GM21528 (cell line): ENCODE measurements around the gene ZNF423.

ENCODE experiments used
- ATAC-seq: cut with Tn5 transposase; IDR thresholded peaks from one replicate; pipeline ENCODE4 v1.9.1; 2021; ENCODE audit warnings: mild to moderate bottlenecking, moderate library complexity; ENCODE audit not compliant: unreplicated experiment, low FRiP score

ZNF423 gene

GRCh38 chr16:49505556-49505955 is 350.4 kb downstream of the ZNF423 start:
- ATAC-seq = no peak

GRCh38 chr16:49504626-49505025 is 351.3 kb downstream of the ZNF423 start:
- ATAC-seq = no peak

GRCh38 chr16:49504023-49504364 is 351.9 kb downstream of the ZNF423 start:
- no peak for ATAC-seq

GRCh38 chr16:49503256-49504022 is 352.5 kb downstream of the ZNF423 start:
- ATAC-seq = peak; percentile 66

GRCh38 chr16:49502136-49502881 is 353.6 kb downstream of the ZNF423 start:
- ATAC-seq = no peak

GRCh38 chr16:49499869-49500610 is 355.9 kb downstream of the ZNF423 start:
- no peak for ATAC-seq

- ATAC-seq = no peak
Observed at GRCh38 chr16:49499414-49499785, 356.5 kb downstream of the ZNF423 start.

GRCh38 chr16:49498666-49499413 is 357.1 kb downstream of the ZNF423 start:
- no peak for ATAC-seq

- no peak for ATAC-seq
Observed at GRCh38 chr16:49498264-49498663, 357.6 kb downstream of the ZNF423 start.

GRCh38 chr16:49497466-49497865 is 358.4 kb downstream of the ZNF423 start:
- no peak for ATAC-seq

- ATAC-seq = no peak
Observed at GRCh38 chr16:49496656-49497055, 359.3 kb downstream of the ZNF423 start.

- ATAC-seq = no peak
Observed at GRCh38 chr16:49495596-49496355, 360.1 kb downstream of the ZNF423 start.

GRCh38 chr16:49494891-49495566 is 360.9 kb downstream of the ZNF423 start:
- ATAC-seq = no peak

- no peak for ATAC-seq
Observed at GRCh38 chr16:49494474-49494873, 361.4 kb downstream of the ZNF423 start.

- ATAC-seq = no peak
Observed at GRCh38 chr16:49493836-49494235, 362.1 kb downstream of the ZNF423 start.

- no peak for ATAC-seq
Observed at GRCh38 chr16:49492896-49493626, 362.9 kb downstream of the ZNF423 start.

GRCh38 chr16:49491771-49492761 is 363.8 kb downstream of the ZNF423 start:
- no peak for ATAC-seq
